Natural killer cell treated with Interleukin-12 subunit alpha and Interleukin-12 subunit beta and Interleukin-15 and Interleukin-18, amount 100 ng/mL, for 72 hours (primary cell): ENCODE results near the gene CA7. TPM values are rescaled to one million over a fixed set of nuclear protein-coding genes. Genes with fewer than 3 reads are reported as not detected.

Source experiments
- ATAC-seq, 2 donors: fragments of 150-1000 bp; cut with Tn5 transposase in 1 of 2; sonication (Bioruptor Pico), chemical (Tn5 transposase) in 1 of 2; 2 replicates each; pipeline ENCODE4 v1.10.0; 2021
- DNase-seq: peaks from one replicate; pipeline ENCODE4 v3.0.0; 2022; ENCODE audit warnings: low spot score
- H3K27ac Mint-ChIP-seq, 2 donors: 1 replicate in 1 of 2; 2 replicates in 1 of 2; pipeline ENCODE4 v1.8.0; 2022; ENCODE audit warnings: mixed read lengths in 2 of 2, mild to moderate bottlenecking in 1 of 2, moderate library complexity in 1 of 2
- H3K27me3 Mint-ChIP-seq, 2 donors: 1 replicate in 1 of 2; 2 replicates in 1 of 2; pipeline ENCODE4 v1.8.0; 2022; ENCODE audit warnings: mixed read lengths in 2 of 2
- H3K36me3 Mint-ChIP-seq: one replicate; pipeline ENCODE4 v1.8.0; 2022; ENCODE audit warnings: mixed read lengths
- H3K4me1 Mint-ChIP-seq, 2 donors: 1 replicate in 1 of 2; 2 replicates in 1 of 2; pipeline ENCODE4 v1.8.0; 2022; ENCODE audit warnings: low read depth in 2 of 2, mixed read lengths in 2 of 2, mild to moderate bottlenecking in 1 of 2
- H3K4me3 Mint-ChIP-seq: one replicate; pipeline ENCODE4 v1.8.0; 2022; ENCODE audit warnings: mixed read lengths
- H3K9me3 Mint-ChIP-seq: 2 replicates; pipeline ENCODE4 v1.8.0; 2022; ENCODE audit warnings: mixed read lengths
- total RNA-seq, 2 donors: library from RNA; stranded (reverse); gene quantifications; one replicate each; pipeline ENCODE4 v1.2.3, GENCODE V29; 2022

Gene CA7
- total RNA-seq, 2 donors from 2014 or later: not detected

GRCh38 chr16:66871840-66872239, 27.6 kb downstream of the CA7 start:
- Mint-ChIP-seq H3K27me3 (no peaks in the 10 kb centered on the region), H3K36me3 (no peaks in the 10 kb centered on the region), H3K9me3 (peaks cover 2% of the 10 kb centered on the region), H3K4me1 (peaks cover 39 to 42% of the 10 kb centered on the region in 2 donors), H3K27ac (peak overlapping the region in 1 of 2 donors; percentile 95), H3K4me3 (peak overlapping the region; percentile 45)
- DNase-seq (no peak), ATAC-seq (no peak)

GRCh38 chr16:66872559-66872942, 28.3 kb downstream of the CA7 start:
- Mint-ChIP-seq H3K27ac (peak overlapping the region; percentile 57 to 95), H3K4me1 (peaks cover 39 to 41% of the 10 kb centered on the region in 2 donors), H3K36me3 (no peaks in the 10 kb centered on the region), H3K27me3 (no peaks in the 10 kb centered on the region), H3K9me3 (peaks cover 2% of the 10 kb centered on the region), H3K4me3 (peak overlapping the region; percentile 83)
- no peak for DNase-seq
- ATAC-seq: no peak

DNA sequence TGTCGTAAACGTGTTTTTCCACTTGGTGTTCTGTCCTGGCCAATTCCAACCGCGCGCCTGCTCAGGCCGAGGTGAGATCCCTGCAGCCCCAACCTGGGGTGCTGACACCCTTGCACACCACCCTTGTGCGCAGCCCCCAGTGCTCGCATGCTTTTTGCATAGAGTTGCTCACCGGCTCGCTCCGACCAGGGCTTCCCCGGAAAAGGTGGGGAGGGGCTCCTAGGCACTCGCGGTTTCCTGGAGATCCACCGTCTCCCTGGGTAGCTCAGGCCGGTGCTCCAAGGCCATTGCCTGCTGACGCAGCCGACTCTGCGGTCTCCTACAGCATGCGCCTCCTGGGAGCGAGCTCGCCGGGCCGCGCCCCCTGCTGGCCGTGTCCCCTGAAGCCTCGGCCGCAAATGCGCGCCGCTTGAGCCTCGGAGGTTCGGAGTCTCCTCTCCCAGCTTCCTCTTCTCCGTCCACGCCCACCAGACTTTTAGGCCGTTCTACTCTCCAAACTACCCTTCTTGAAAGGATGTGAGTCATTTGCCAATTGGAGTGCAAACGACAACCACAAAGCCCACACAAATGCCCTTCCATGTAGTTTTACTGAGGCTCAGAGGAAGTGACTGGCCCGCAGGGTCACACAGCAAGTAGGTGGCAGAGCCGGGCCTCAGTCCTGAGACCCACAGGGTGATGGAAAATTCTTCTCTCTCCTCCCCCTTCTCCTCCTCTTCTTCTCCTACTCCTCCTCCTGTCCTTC, 28.9 kb downstream of the CA7 start:
- Mint-ChIP-seq H3K4me3 (peak overlapping the region; percentile 83), H3K27ac (peak overlapping the region; percentile 57 to 95), H3K4me1 (peaks cover 39 to 40% of the 10 kb centered on the region in 2 donors), H3K36me3 (no peaks in the 10 kb centered on the region), H3K27me3 (no peaks in the 10 kb centered on the region), H3K9me3 (peaks cover 2% of the 10 kb centered on the region)
- ATAC-seq (peak; percentile 95 to 97), DNase-seq (peak; percentile 99)

DNA sequence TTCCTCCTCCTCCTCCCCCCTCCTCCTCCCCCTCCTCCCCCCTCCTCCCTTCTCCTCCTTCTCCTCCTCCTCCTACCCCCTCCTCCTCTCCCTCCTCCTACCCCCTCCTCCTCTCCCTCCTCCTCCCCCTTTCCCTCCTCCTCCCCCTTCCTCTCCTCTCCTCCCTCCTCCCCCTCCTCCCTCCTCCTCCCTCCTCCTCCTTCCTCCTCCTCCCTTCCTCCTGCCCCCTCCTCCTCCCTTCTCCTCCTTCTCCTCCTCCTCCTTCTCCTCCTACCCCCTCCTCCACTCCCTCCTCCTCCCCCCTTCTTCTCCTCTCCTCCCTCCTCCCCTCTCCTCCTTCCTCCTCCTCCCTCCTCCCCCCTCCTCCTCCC, 29.5 kb downstream of the CA7 start:
- Mint-ChIP-seq H3K27ac (peak overlapping the region; percentile 57 to 95), H3K4me1 (peaks cover 44% of the 10 kb centered on the region in 2 donors), H3K27me3 (no peaks in the 10 kb centered on the region), H3K9me3 (peaks cover 2% of the 10 kb centered on the region), H3K4me3 (peak overlapping the region; percentile 85), H3K36me3 (no peaks in the 10 kb centered on the region)
- ATAC-seq: no peak
- no peak for DNase-seq

DNA sequence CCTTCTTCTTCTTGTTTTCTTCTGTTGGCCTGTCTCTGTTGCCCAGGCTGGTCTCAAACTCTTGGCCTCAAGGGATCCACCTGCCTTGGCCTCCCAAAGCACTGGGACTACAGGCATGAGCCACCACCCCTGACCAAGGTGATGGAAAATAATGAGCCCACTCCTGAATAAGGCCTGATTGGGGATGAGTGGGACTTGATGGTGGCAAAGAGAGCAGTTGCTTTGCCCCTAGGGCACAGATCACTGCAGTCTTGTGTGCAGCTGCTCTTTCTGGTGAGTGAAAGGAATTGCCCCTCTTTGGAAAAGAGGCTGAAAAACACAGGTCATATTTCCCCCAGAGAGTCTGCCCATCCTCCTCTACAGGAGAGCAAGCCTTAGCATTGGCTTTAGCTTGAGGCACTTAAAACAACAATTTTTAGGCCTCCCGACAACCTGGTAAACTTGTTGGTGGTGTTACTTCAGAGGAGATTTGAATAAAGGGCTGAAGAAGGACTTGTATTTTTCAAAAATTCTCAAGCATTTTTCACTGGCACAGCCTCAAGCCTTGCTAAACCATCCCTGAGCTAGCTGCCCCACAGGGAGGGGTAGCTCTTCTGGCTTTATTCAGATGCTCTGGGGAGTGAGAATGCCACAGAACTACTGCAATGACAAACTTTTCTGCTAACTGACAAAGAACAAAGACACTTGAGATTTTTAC, 30.0 kb downstream of the CA7 start:
- ATAC-seq (peak in 1 of 2 donors; percentile 29), DNase-seq (no peak)
- Mint-ChIP-seq H3K36me3 (no peaks in the 10 kb centered on the region), H3K4me3 (peak overlapping the region; percentile 85), H3K27ac (peak overlapping the region; percentile 57 to 95), H3K27me3 (no peaks in the 10 kb centered on the region), H3K9me3 (peaks cover 2% of the 10 kb centered on the region), H3K4me1 (peaks cover 45 to 46% of the 10 kb centered on the region in 2 donors)

- Mint-ChIP-seq H3K27ac (peak overlapping the region; percentile 61 to 91), H3K27me3 (no peaks in the 10 kb centered on the region), H3K9me3 (peaks cover 2% of the 10 kb centered on the region), H3K4me3 (peak overlapping the region; percentile 73), H3K4me1 (peaks cover 53 to 57% of the 10 kb centered on the region in 2 donors), H3K36me3 (no peaks in the 10 kb centered on the region)
- ATAC-seq (peak in 1 of 2 donors; percentile 21), DNase-seq (peak; percentile 75)
Measured at GRCh38 chr16:66878067-66878466, 33.9 kb downstream of the CA7 start.

DNA sequence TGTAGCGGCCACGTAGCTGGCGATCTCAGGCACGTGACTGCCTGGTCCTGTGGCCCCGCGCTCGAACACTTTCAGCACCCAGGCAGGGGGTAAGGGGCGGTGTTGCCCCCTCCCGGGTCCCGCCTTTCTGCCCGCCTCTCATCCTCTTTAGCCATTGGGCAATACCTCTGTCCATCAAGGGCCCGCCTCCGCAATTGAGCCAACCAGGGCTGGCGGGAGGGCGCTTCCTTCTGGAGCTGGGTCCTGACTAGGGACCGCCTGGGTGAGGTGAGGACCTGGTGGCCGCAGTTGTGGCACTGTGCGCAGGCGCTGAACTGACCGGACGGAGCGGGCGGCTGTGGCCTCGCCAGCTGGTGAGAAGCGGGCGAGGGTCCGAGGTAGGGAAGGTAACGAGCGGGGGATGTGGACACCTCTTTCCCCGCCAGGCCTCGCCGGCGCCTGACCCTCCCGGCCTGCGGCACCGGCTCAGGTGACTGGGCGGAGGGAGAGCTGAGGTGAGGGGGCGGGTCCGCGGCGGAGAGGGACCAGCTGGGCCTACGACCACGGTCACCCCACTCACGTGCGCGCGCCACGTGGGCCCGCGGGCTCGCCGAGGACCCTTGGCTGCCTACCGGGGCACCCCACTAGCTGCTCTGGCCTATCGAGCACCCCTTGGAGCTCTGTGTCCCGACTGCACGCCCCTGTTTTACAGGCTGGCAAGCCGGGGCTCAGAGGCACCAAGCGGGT, 36.2 kb downstream of the CA7 start, which contains the start of gene PDP2:
Gene PDP2 (plus strand): TSS at position 228 of the 726 bp plus-strand sequence. CDS start 3,770 bp downstream, outside the sequence.
- H3K36me3 Mint-ChIP-seq: no peaks in the 10 kb centered on the region
- peak within 1 kb of the TSS; percentile 84 to 94 for H3K27ac Mint-ChIP-seq
- H3K4me3 Mint-ChIP-seq: peak within 1 kb of the TSS; percentile 95
- H3K4me1 Mint-ChIP-seq: peaks cover 39 to 40% of the 10 kb centered on the region in 2 donors
- DNase-seq (peak; percentile 97), ATAC-seq (peak; percentile 98)
- no peaks in the 10 kb centered on the region for H3K27me3 Mint-ChIP-seq
- H3K9me3 Mint-ChIP-seq: peaks cover 2% of the 10 kb centered on the region

DNA sequence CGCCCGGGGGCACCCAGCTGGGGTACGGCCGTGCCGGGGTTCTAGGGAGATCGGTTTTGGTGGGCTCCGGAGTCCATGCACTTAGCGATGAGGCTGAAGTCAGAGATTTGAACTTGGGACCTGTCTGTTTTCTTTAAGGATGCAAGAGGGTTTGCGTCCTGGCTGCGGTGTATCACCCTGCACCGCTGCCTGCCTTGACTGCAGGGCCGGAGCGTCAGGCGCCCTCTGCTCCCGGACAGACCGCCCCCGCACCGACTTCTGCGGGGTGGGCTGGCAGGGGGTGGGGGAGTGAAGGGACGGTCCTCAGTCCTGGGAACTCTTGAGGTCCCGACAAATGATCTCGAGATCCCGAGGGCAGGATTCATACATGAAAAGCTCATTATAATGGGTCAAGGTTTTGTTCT, 36.8 kb downstream of the CA7 start:
- H3K9me3 Mint-ChIP-seq: peaks cover 2% of the 10 kb centered on the region
- peaks cover 38 to 41% of the 10 kb centered on the region in 2 donors for H3K4me1 Mint-ChIP-seq
- H3K27me3 Mint-ChIP-seq: no peaks in the 10 kb centered on the region
- ATAC-seq (peak in 1 of 2 donors; percentile 31), DNase-seq (no peak)
- no peak overlapping the region for H3K27ac Mint-ChIP-seq
- peak overlapping the region; percentile 95 for H3K4me3 Mint-ChIP-seq
- no peaks in the 10 kb centered on the region for H3K36me3 Mint-ChIP-seq

GRCh38 chr16:66881560-66881959, 37.3 kb downstream of the CA7 start:
- Mint-ChIP-seq H3K27ac (no peak overlapping the region), H3K9me3 (no peaks in the 10 kb centered on the region), H3K4me3 (peak overlapping the region; percentile 95), H3K4me1 (peaks cover 36 to 39% of the 10 kb centered on the region in 2 donors), H3K27me3 (no peaks in the 10 kb centered on the region), H3K36me3 (peaks cover 3% of the 10 kb centered on the region)
- ATAC-seq: no peak
- no peak for DNase-seq

GRCh38 chr16:66881964-66882508, 37.8 kb downstream of the CA7 start:
- Mint-ChIP-seq H3K9me3 (no peaks in the 10 kb centered on the region), H3K4me1 (peaks cover 39 to 42% of the 10 kb centered on the region in 2 donors), H3K36me3 (peaks cover 7% of the 10 kb centered on the region), H3K4me3 (peak overlapping the region; percentile 95), H3K27me3 (no peaks in the 10 kb centered on the region), H3K27ac (peak overlapping the region in 1 of 2 donors; percentile 56)
- ATAC-seq (no peak), DNase-seq (no peak)

- Mint-ChIP-seq H3K27ac (peak overlapping the region in 1 of 2 donors; percentile 56), H3K4me3 (no peak overlapping the region), H3K4me1 (peaks cover 39 to 42% of the 10 kb centered on the region in 2 donors), H3K9me3 (no peaks in the 10 kb centered on the region), H3K27me3 (no peaks in the 10 kb centered on the region), H3K36me3 (peaks cover 7% of the 10 kb centered on the region)
- DNase-seq (no peak), ATAC-seq (no peak)
Measured at GRCh38 chr16:66882702-66883101, 38.5 kb downstream of the CA7 start.

GRCh38 chr16:66885491-66885890, 41.3 kb downstream of the CA7 start:
- ATAC-seq (no peak), DNase-seq (no peak)
- no peak overlapping the region for H3K4me3 Mint-ChIP-seq
- H3K36me3 Mint-ChIP-seq: peaks cover 7% of the 10 kb centered on the region
- H3K27me3 Mint-ChIP-seq: no peaks in the 10 kb centered on the region
- no peak overlapping the region for H3K27ac Mint-ChIP-seq
- no peaks in the 10 kb centered on the region for H3K9me3 Mint-ChIP-seq
- peaks cover 20 to 24% of the 10 kb centered on the region in 2 donors for H3K4me1 Mint-ChIP-seq

GRCh38 chr16:66886321-66886720, 42.1 kb downstream of the CA7 start:
- peaks cover 18 to 24% of the 10 kb centered on the region in 2 donors for H3K4me1 Mint-ChIP-seq
- H3K4me3 Mint-ChIP-seq: no peak overlapping the region

More at GRCh38 chr16:66886321-66886720, 42.1 kb downstream of the CA7 start:
- Mint-ChIP-seq H3K9me3 (no peaks in the 10 kb centered on the region), H3K36me3 (peaks cover 7% of the 10 kb centered on the region), H3K27ac (no peak overlapping the region), H3K27me3 (no peaks in the 10 kb centered on the region)
- ATAC-seq: no peak
- no peak for DNase-seq
